GM18951 (cell line): ENCODE data around the gene ZNF629.

Experiments
- POLR2A ChIP-seq: IDR thresholded peaks from 4 replicates; pipeline ENCODE4 v1.6.1; 2011; ENCODE audit warnings: mild to moderate bottlenecking; ENCODE audit not compliant: insufficient read length, insufficient read depth; ENCODE audit errors: extremely low read depth
- in situ Hi-C: fragments of 300-500 bp; cut with MboI; formaldehyde crosslinking; loops from one replicate; pipeline ENCODE4 v1.12.0; 2022; ENCODE audit warnings: low sequenced_read_pairs, mixed read lengths, inconsistent platforms; ENCODE audit not compliant: unreplicated experiment

The ZNF629 gene

GRCh38 chr16:30741461-30741914, 45.5 kb downstream of the ZNF629 start:
- in situ Hi-C loops = no loop called here

GRCh38 chr16:30740364-30741251, 46.4 kb downstream of the ZNF629 start:
- in situ Hi-C loops = no loop called here
- TF ChIP-seq POLR2A = no peak

More at GRCh38 chr16:30741461-30741914, 45.5 kb downstream of the ZNF629 start:
- no peak for TF ChIP-seq POLR2A

- no peak for TF ChIP-seq POLR2A
- in situ Hi-C loops = no loop called here
These were observed 47.7 kb downstream of the ZNF629 start for GRCh38 chr16:30738984-30739951.

GRCh38 chr16:30737794-30738648, 49.0 kb downstream of the ZNF629 start:
- TF ChIP-seq POLR2A = no peak
- in situ Hi-C loops = no loop called here

GRCh38 chr16:30736995-30737793, 49.8 kb downstream of the ZNF629 start:
- TF ChIP-seq POLR2A = no peak
- in situ Hi-C loops = no loop called here

- in situ Hi-C loops = no loop called here
- no peak for TF ChIP-seq POLR2A
These were observed 55.6 kb downstream of the ZNF629 start for GRCh38 chr16:30731411-30731810.

GRCh38 chr16:30728899-30729672, 57.9 kb downstream of the ZNF629 start:
- in situ Hi-C loops = no loop called here
- no peak for TF ChIP-seq POLR2A
